ENCODE data around the gene CDH4. TPM values are rescaled to one million over a fixed set of nuclear protein-coding genes. Genes with fewer than 3 reads are reported as not detected.

The CDH4 gene
- total and polyA plus RNA-seq, 2 of the 8 experiments (the other 6 are each of a cell fraction or from before 2014, with no cell fraction given): 4.3 to 7.9 TPM

DNA sequence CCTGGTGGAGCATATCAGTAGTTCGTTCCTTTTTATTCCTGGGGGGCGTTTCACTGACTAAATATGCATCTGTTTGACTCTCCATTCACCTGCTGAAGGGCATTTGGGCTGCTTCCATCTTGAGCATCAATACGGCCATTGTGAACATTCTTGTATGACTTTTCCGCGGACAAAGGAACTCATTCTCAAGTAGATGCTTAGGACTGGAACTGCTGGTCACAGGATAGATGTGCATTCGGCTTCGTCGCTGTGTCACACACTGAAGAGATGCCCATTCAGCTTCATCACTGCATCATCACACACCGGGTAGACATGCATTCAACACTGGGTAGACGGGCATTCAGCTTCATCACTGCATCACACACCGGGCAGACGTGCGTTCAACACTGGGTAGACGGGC, 718.3 kb downstream of the CDH4 start:
- ChIA-PET CTCF (ENCODE audit: partially characterized antibody) (interaction anchor here (1.0 kb wide), 1 partner anchor 17 kb away, joined by 3 read pairs; no protein-coding TSS in a partner anchor), POLR2A (ENCODE audit: partially characterized antibody) (no interaction called here)
- Histone ChIP-seq H2BK12ac (ENCODE audit: low read depth, low read length) (no peak overlapping the region), H4K5ac (ENCODE audit: insufficient read length, low read depth, low read length) (no peak overlapping the region), H3K9ac (replicated peaks in 1 of 4; ENCODE audit: extremely low read depth in 1 of 4, low read depth in 3 of 4, low read length in 3 of 4) (no peak overlapping the region), H2BK5ac (ENCODE audit: low read depth, low read length) (no peak overlapping the region), H3K36me3 (ENCODE audit: control insufficient read depth in 2 of 4, insufficient read depth in 4 of 4, low read length in 3 of 4) (peaks cover 0 to 11% (median 3%) of the 10 kb centered on the region in 4 experiments; a peak in 3 of 8 replicates), H4K20me1 (replicated peaks in 1 of 2; ENCODE audit: control insufficient read depth in 1 of 2, insufficient read depth in 2 of 2, low read length in 2 of 2) (no peaks in the 10 kb centered on the region), H4K8ac (ENCODE audit: extremely low read depth, insufficient read depth, low read length) (no peak overlapping the region), H3K23ac (ENCODE audit: insufficient read length) (no peak overlapping the region), H3K27me3 (replicated peaks in 1 of 4; ENCODE audit: control insufficient read depth in 3 of 4, extremely low read depth in 1 of 4, insufficient read depth in 3 of 4, low read length in 3 of 4) (no peaks in the 10 kb centered on the region; a peak in 1 of 7 replicates), H3K79me1 (ENCODE audit: low read depth, low read length) (no peaks in the 10 kb centered on the region), H3K4ac (replicated peaks; ENCODE audit: insufficient read length, low read depth, low read length) (no peak overlapping the region), H3K56ac (replicated peaks; ENCODE audit: insufficient read length, low read depth, low read length) (no peak overlapping the region), H2BK20ac (ENCODE audit: low read length) (no peak overlapping the region), H3K79me2 (ENCODE audit: control insufficient read depth in 1 of 2, insufficient read depth in 2 of 2, low read length in 2 of 2) (no peaks in the 10 kb centered on the region), H3K4me2 (ENCODE audit: insufficient read depth in 1 of 2, low read depth in 2 of 2, low read length in 2 of 2) (no peak overlapping the region), H3K14ac (ENCODE audit: insufficient read length) (no peak overlapping the region), H3K23me2 (ENCODE audit: low read depth, low read length) (no peaks in the 10 kb centered on the region; the same call in 1 of the 2 replicates), H2BK15ac (ENCODE audit: low read length) (no peak overlapping the region), H3K27ac (ENCODE audit: low read depth, low read length) (no peak overlapping the region), H4K91ac (replicated peaks; ENCODE audit: insufficient read length, low read length) (no peak overlapping the region), H3K4me3 (ENCODE audit: extremely low read depth in 1 of 4, insufficient read depth in 2 of 4, low read depth in 3 of 4, low read length in 4 of 4) (no peak overlapping the region), H3K4me1 (replicated peaks in 1 of 4; ENCODE audit: control insufficient read depth in 3 of 4, insufficient read depth in 4 of 4, low read length in 3 of 4) (peaks cover 0 to 2% (median 0%) of the 10 kb centered on the region in 4 experiments; a peak in 1 of 7 replicates), H2AFZ (ENCODE audit: low read length) (no peak overlapping the region), H3K18ac (ENCODE audit: extremely low read depth, low read length) (no peak overlapping the region), H3K9me3 (ENCODE audit: insufficient read depth in 2 of 2, low read depth in 1 of 2, low read length in 1 of 2) (no peaks in the 10 kb centered on the region), H2BK120ac (replicated peaks; ENCODE audit: low read depth, low read length) (no peak overlapping the region), H2AK5ac (ENCODE audit: low read depth, low read length) (no peak overlapping the region)
- 95% methylated on average over 13 of the region's 14 CpGs; no CpG with 5 or more reads in 1 of the 2 experiments for WGBS, 2 experiments (ENCODE audit: extremely low coverage in 1 of 2, insufficient coverage in 1 of 2, insufficient read length in 1 of 2, insufficient replicate concordance in 2 of 2, low coverage in 1 of 2, low lambda C conversion rate in 2 of 2, missing lambda C conversion rate in 1 of 2)
- DNase-seq (ENCODE audit: low read depth in 1 of 2, low spot score in 2 of 2) (no peak), FAIRE-seq (no peak)
- no peak for TF ChIP-seq CBX5 (IDR thresholded peaks at IDR 0.05; ENCODE audit: low read depth, low read length)
- TF ChIP-seq MAX (IDR thresholded peaks at IDR 0.05): no peak
- TF ChIP-seq TBP (IDR thresholded peaks at IDR 0.05; ENCODE audit: low read depth, low read length): no peak
- no peak for TF ChIP-seq CTBP2 (IDR thresholded peaks at IDR 0.05; ENCODE audit: borderline replicate concordance, insufficient read depth, insufficient read length, low read length)
- no peak for TF ChIP-seq BCL11A (IDR thresholded peaks at IDR 0.05; ENCODE audit: low read depth in 2 of 2, low read length in 2 of 2)
- no peak for TF ChIP-seq FOSL1 (IDR thresholded peaks at IDR 0.05; ENCODE audit: insufficient read depth, low read depth, low read length)
- no peak for TF ChIP-seq ASH2L (IDR thresholded peaks at IDR 0.05; ENCODE audit: low read length)
- no peak for TF ChIP-seq PHF8 (conservative IDR thresholded peaks at IDR 0.05; ENCODE audit: low read depth, low read length)
- TF ChIP-seq, protein P1, sequence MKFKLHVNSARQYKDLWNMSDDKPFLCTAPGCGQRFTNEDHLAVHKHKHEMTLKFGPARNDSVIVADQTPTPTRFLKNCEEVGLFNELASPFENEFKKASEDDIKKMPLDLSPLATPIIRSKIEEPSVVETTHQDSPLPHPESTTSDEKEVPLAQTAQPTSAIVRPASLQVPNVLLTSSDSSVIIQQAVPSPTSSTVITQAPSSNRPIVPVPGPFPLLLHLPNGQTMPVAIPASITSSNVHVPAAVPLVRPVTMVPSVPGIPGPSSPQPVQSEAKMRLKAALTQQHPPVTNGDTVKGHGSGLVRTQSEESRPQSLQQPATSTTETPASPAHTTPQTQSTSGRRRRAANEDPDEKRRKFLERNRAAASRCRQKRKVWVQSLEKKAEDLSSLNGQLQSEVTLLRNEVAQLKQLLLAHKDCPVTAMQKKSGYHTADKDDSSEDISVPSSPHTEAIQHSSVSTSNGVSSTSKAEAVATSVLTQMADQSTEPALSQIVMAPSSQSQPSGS (IDR thresholded peaks at IDR 0.05; ENCODE audit: low read length): no peak
- no peak for TF ChIP-seq CHD1 (IDR thresholded peaks at IDR 0.05; ENCODE audit: low read depth, low read length)
- no peak for TF ChIP-seq SIX5 (IDR thresholded peaks at IDR 0.05; ENCODE audit: low read depth, low read length)
- no peak for TF ChIP-seq SP1 (IDR thresholded peaks at IDR 0.05; ENCODE audit: low read depth, low read length)
- TF ChIP-seq POLR2A (IDR thresholded peaks at IDR 0.05; ENCODE audit: control extremely low read depth in 1 of 2, low read depth in 2 of 2, low read length in 2 of 2): no peak
- TF ChIP-seq TCF12 (IDR thresholded peaks at IDR 0.05; ENCODE audit: low read depth, low read length): no peak

Data from H1 (cell line).